Measurements from ENCODE around the gene RGPD8. TPM values are rescaled to one million over a fixed set of nuclear protein-coding genes. Genes with fewer than 3 reads are reported as not detected.

RGPD8 gene
- total and polyA plus RNA-seq, 2 of the 13 experiments (the other 11 are each of a cell fraction or from before 2014, with no cell fraction given) = 2.3 to 12.8 TPM

- TF ChIP-seq SRSF9 (IDR thresholded peaks at IDR 0.05; ENCODE audit: borderline replicate concordance, insufficient read depth, low read depth, low read length, poor library complexity, severe bottlenecking) (no peak), ZNF329 (CRISPR knock-in tag; IDR thresholded peaks at IDR 0.05; ENCODE audit: low read depth) (no peak), ZSCAN9 (CRISPR knock-in tag; IDR thresholded peaks at IDR 0.05; ENCODE audit: borderline replicate concordance) (no peak), ZNF780A (CRISPR knock-in tag; IDR thresholded peaks at IDR 0.05) (no peak), CREBL2 (CRISPR knock-in tag; IDR thresholded peaks at IDR 0.05; ENCODE audit: borderline replicate concordance) (no peak), ZNF562 (CRISPR knock-in tag; IDR thresholded peaks at IDR 0.05; ENCODE audit: borderline replicate concordance) (no peak), ZNF7 (CRISPR knock-in tag; IDR thresholded peaks at IDR 0.05) (0 out of 2 replicates have a peak, but pooled peaks have one; percentile 21), ZBTB39 (CRISPR knock-in tag; IDR thresholded peaks at IDR 0.05) (no peak), BHLHE40 (IDR thresholded peaks at IDR 0.05; ENCODE audit: low read length) (no peak), SMAD3 (CRISPR knock-in tag; IDR thresholded peaks at IDR 0.05) (0 out of 2 replicates have a peak, but pooled peaks have one; percentile 53), POLR2G (IDR thresholded peaks at IDR 0.05; ENCODE audit: low read depth, low read length) (peak; percentile 58), KAT8 (CRISPR knock-in tag; IDR thresholded peaks at IDR 0.05) (no peak), ZNF816 (CRISPR knock-in tag; IDR thresholded peaks at IDR 0.05; ENCODE audit: borderline replicate concordance) (no peak), FOXC1 (CRISPR knock-in tag; IDR thresholded peaks at IDR 0.05; ENCODE audit: borderline replicate concordance) (no peak), GABPA (IDR thresholded peaks at IDR 0.05; ENCODE audit: low read depth, low read length) (no peak), GABPA (CRISPR knock-in tag; IDR thresholded peaks at IDR 0.05; ENCODE audit: low read depth) (0 out of 2 replicates have a peak, but pooled peaks have one; percentile 28), FOXP1 (IDR thresholded peaks at IDR 0.05) (no peak), FOXP1 (CRISPR knock-in tag; IDR thresholded peaks at IDR 0.05) (no peak), FOXA1 (IDR thresholded peaks at IDR 0.05) (no peak), FOXA1 (CRISPR knock-in tag; IDR thresholded peaks at IDR 0.05) (peak; percentile 38; the same call in 1 of the 2 replicates), HOXA5 (CRISPR knock-in tag; IDR thresholded peaks at IDR 0.05) (no peak; the same call in 1 of the 2 replicates), ZNF879 (CRISPR knock-in tag; IDR thresholded peaks at IDR 0.05) (no peak), SAP130 (CRISPR knock-in tag; IDR thresholded peaks at IDR 0.05; ENCODE audit: low read depth) (peak; percentile 76), REST (IDR thresholded peaks at IDR 0.05; ENCODE audit: borderline replicate concordance in 1 of 2, low read depth in 1 of 2, low read length in 2 of 2) (no peak; a peak in 1 of 4 replicates), DNMT3B (CRISPR knock-in tag; conservative IDR thresholded peaks at IDR 0.05) (no peak)
- TF ChIP-seq, protein P1, sequence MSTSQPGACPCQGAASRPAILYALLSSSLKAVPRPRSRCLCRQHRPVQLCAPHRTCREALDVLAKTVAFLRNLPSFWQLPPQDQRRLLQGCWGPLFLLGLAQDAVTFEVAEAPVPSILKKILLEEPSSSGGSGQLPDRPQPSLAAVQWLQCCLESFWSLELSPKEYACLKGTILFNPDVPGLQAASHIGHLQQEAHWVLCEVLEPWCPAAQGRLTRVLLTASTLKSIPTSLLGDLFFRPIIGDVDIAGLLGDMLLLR (CRISPR knock-in tag; IDR thresholded peaks at IDR 0.05) = peak; percentile 41; the same call in 1 of the 2 replicates
- TF ChIP-seq, protein P2, sequence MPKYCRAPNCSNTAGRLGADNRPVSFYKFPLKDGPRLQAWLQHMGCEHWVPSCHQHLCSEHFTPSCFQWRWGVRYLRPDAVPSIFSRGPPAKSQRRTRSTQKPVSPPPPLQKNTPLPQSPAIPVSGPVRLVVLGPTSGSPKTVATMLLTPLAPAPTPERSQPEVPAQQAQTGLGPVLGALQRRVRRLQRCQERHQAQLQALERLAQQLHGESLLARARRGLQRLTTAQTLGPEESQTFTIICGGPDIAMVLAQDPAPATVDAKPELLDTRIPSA (CRISPR knock-in tag; IDR thresholded peaks at IDR 0.05; ENCODE audit: borderline replicate concordance) = no peak
Observed at GRCh38 chr2:112483042-112483473, 49.6 kb upstream of the RGPD8 start (continued).

Measured in HepG2 (cell line).